ENCODE data around the gene ELAVL2. TPM values are rescaled to one million over a fixed set of nuclear protein-coding genes. Genes with fewer than 3 reads are reported as not detected.

Gene ELAVL2
- total RNA-seq, 3 donors from 2014 or later: 0.59 to 1.1 (median 0.66) TPM

DNA sequence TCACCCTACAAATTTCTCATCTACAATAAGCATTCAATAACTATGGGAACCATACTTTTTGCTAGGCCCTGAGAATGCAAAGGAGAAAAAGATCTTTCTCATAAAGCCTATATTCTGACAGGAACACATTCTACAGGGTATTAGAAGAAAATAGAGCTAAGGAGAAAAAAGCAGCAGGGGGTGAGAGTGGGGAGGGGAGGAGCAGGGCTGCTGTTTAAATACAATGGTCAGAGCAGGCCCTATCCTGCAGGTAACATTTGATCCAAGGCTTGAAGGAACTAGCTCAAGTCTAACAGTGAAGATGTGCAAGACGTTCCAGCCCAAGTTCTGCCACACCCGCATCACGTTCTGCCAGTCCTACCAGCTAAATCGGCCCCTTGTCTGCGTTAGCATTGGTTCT is 89.7 kb downstream of the ELAVL2 start:
- no peak for TF ChIP-seq POLR2A (IDR thresholded peaks at IDR 0.05)
- no peak for TF ChIP-seq POLR2AphosphoS5 (IDR thresholded peaks at IDR 0.05)
- TF ChIP-seq, protein P1, sequence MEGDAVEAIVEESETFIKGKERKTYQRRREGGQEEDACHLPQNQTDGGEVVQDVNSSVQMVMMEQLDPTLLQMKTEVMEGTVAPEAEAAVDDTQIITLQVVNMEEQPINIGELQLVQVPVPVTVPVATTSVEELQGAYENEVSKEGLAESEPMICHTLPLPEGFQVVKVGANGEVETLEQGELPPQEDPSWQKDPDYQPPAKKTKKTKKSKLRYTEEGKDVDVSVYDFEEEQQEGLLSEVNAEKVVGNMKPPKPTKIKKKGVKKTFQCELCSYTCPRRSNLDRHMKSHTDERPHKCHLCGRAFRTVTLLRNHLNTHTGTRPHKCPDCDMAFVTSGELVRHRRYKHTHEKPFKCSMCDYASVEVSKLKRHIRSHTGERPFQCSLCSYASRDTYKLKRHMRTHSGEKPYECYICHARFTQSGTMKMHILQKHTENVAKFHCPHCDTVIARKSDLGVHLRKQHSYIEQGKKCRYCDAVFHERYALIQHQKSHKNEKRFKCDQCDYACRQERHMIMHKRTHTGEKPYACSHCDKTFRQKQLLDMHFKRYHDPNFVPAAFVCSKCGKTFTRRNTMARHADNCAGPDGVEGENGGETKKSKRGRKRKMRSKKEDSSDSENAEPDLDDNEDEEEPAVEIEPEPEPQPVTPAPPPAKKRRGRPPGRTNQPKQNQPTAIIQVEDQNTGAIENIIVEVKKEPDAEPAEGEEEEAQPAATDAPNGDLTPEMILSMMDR (IDR thresholded peaks at IDR 0.05): no peak
- no peaks in the 10 kb centered on the region for H3K4me1 ChIP-seq
- DNase-seq (ENCODE audit: low spot score in 2 of 2): no peak
- H3K27ac ChIP-seq: no peak overlapping the region
- no peaks in the 10 kb centered on the region for H3K27me3 ChIP-seq
- no peaks in the 10 kb centered on the region for H3K9me3 ChIP-seq
- intact Hi-C loops (cut with DNase I; ENCODE audit: low total_unique reads): no loop called here
- H3K4me3 ChIP-seq: no peak overlapping the region
- H3K36me3 ChIP-seq: no peaks in the 10 kb centered on the region

DNA sequence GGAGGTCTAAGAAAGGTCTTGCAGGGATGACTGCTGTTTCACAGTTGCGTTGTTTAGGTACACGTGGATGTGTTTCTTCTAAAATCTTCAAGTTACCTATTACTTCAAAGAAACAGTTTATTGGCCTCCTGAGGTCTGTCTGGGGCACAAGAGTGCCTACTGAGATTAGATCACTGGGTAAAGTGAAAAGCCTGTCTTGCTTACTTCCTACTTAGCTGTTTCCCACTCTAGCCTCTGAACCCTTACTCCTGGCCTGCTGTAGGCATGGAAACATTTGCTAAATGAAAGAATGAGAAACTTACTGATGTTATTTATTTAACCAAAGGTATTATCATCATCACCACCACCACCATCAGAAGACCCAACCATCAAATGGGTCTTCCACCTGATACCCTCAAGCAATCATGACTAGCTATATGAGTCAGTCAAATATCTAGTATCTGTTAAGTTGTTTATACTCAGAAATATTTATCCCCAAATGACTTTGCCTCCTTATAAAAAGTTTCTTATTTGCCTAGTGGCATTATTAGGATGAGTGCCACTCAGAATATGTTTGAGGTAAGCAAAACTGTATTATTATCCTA is 92.5 kb downstream of the ELAVL2 start:
- Histone ChIP-seq H3K4me1 (no peaks in the 10 kb centered on the region), H3K27ac (no peak overlapping the region), H3K36me3 (no peaks in the 10 kb centered on the region), H3K4me3 (no peak overlapping the region), H3K9me3 (no peaks in the 10 kb centered on the region), H3K27me3 (no peaks in the 10 kb centered on the region)
- intact Hi-C loops (cut with DNase I; ENCODE audit: low total_unique reads): no loop called here
- TF ChIP-seq POLR2AphosphoS5 (IDR thresholded peaks at IDR 0.05) (no peak), POLR2A (IDR thresholded peaks at IDR 0.05) (no peak)
- TF ChIP-seq, protein P1 (IDR thresholded peaks at IDR 0.05): no peak
- DNase-seq (ENCODE audit: low spot score in 2 of 2): no peak

DNA sequence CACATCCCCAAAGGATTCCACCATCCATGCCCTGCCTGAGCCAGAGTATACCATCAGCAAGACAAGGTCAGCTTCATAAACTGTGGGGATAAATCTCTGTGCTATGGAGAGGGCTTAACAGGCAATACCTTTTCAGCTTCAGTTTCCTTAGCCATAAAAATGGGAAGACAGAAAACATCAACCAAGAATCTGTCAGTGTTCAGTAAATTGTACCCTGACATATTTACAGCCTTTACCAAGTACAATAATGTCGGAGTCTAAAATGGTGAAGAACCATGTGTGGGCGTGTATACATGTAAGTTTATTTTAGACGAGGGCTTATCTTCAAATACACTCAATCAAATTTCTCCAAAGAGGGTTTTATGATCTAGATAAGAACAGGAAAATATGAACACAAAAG is 94.7 kb downstream of the ELAVL2 start:
- Histone ChIP-seq H3K9me3 (no peaks in the 10 kb centered on the region), H3K36me3 (no peaks in the 10 kb centered on the region), H3K27ac (no peak overlapping the region), H3K27me3 (no peaks in the 10 kb centered on the region), H3K4me3 (no peak overlapping the region), H3K4me1 (no peaks in the 10 kb centered on the region)
- DNase-seq (ENCODE audit: low spot score in 2 of 2): no peak
- no peak for TF ChIP-seq POLR2AphosphoS5 (IDR thresholded peaks at IDR 0.05)
- TF ChIP-seq POLR2A (IDR thresholded peaks at IDR 0.05): no peak
- TF ChIP-seq, protein P1 (IDR thresholded peaks at IDR 0.05): no peak
- intact Hi-C loops (cut with DNase I; ENCODE audit: low total_unique reads): no loop called here

DNA sequence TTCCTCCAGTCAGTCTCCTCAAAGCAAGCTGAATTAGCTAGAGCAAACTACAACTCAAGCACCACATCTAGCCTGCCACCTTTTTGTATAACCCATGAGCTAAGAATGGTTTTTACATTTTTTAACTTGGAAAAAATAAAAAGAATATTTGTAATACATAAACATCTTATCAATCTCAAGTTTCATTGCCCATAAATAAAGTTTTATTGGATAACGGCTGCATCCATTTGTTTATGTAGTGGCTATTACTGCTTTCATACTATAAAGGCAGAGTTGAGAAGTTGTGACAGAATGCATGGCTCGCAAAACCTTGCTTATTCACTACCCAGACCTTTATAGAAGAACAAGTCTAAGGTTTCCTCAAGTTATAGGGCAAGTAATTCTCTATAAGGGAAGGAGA is 95.7 kb downstream of the ELAVL2 start:
- intact Hi-C loops (cut with DNase I; ENCODE audit: low total_unique reads): no loop called here
- no peak overlapping the region for H3K27ac ChIP-seq
- H3K9me3 ChIP-seq: no peaks in the 10 kb centered on the region
- no peaks in the 10 kb centered on the region for H3K27me3 ChIP-seq
- no peak for DNase-seq (ENCODE audit: low spot score in 2 of 2)
- no peak overlapping the region for H3K4me3 ChIP-seq
- H3K4me1 ChIP-seq: no peaks in the 10 kb centered on the region
- no peaks in the 10 kb centered on the region for H3K36me3 ChIP-seq
- TF ChIP-seq, protein P1 (IDR thresholded peaks at IDR 0.05): no peak
- TF ChIP-seq POLR2AphosphoS5 (IDR thresholded peaks at IDR 0.05) (no peak), POLR2A (IDR thresholded peaks at IDR 0.05) (no peak)

DNA sequence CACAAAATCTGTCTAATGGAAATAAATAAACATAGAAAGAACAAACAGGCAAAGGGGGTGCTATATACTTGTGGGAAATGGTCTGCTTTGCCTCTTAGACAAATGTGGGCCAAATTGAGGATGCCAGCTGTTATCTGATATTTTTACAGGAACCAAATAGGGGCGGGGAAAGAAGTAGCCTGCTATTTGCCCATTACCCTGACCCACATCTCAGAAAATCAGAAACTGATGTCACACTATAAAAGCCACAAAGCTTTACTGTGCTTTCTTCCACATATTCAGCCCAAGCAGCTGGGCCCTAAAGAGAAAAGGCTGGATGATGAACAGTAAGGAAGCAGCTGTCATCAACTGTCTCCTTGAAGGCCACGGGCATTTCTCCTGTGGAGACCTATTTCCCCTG is 97.3 kb downstream of the ELAVL2 start:
- intact Hi-C loops (cut with DNase I; ENCODE audit: low total_unique reads): no loop called here
- Histone ChIP-seq H3K9me3 (no peaks in the 10 kb centered on the region), H3K4me3 (no peak overlapping the region), H3K27me3 (no peaks in the 10 kb centered on the region), H3K27ac (no peak overlapping the region), H3K4me1 (no peaks in the 10 kb centered on the region), H3K36me3 (no peaks in the 10 kb centered on the region)
- TF ChIP-seq POLR2A (IDR thresholded peaks at IDR 0.05) (no peak), POLR2AphosphoS5 (IDR thresholded peaks at IDR 0.05) (no peak)
- no peak for DNase-seq (ENCODE audit: low spot score in 2 of 2)
